ENCODE data around the gene SH3BP4. TPM values are rescaled to one million over a fixed set of nuclear protein-coding genes. Genes with fewer than 3 reads are reported as not detected.

Gene SH3BP4
- total RNA-seq, 1 experiment from 2014 or later: 93.8 TPM

- peaks cover 2% of the 10 kb centered on the region; the same call in 1 of the 2 replicates for H3K27me3 Mint-ChIP-seq (ENCODE audit: low read depth)
- no peak overlapping the region for H3T11ph ChIP-seq (ENCODE audit: low read length)
- no peak overlapping the region for H3K9ac ChIP-seq (ENCODE audit: extremely low read depth, insufficient read length, low read length)
- H2BK120ac ChIP-seq (ENCODE audit: low read depth, low read length, poor library complexity, severe bottlenecking): no peak overlapping the region
- no peak overlapping the region for H2BK5ac ChIP-seq (ENCODE audit: insufficient read length, low read length)
- no peak overlapping the region for H4K8ac ChIP-seq (replicated peaks; ENCODE audit: insufficient read length, low read depth, low read length)
- no peaks in the 10 kb centered on the region for H4K20me1 ChIP-seq (ENCODE audit: control insufficient read depth, insufficient read depth, insufficient read length)
- H3K56ac ChIP-seq (ENCODE audit: insufficient read length, low read depth, low read length): no peak overlapping the region
- DNase-seq: no peak
- H3K23ac ChIP-seq (ENCODE audit: insufficient read length, low read depth, low read length): no peak overlapping the region
- no peak overlapping the region for H3K4me2 ChIP-seq (ENCODE audit: insufficient read depth, insufficient read length, low read length)
- H3K9me3 ChIP-seq (ENCODE audit: control insufficient read depth, low read depth, low read length): no peaks in the 10 kb centered on the region
- H3K27ac Mint-ChIP-seq: no peak overlapping the region
- H3K79me2 ChIP-seq (ENCODE audit: insufficient read depth, low read length): no peaks in the 10 kb centered on the region
- H3K14ac ChIP-seq (ENCODE audit: insufficient read depth, low read length): no peak overlapping the region
- H3K27ac ChIP-seq (ENCODE audit: insufficient read length, low read depth, low read length): no peak overlapping the region
- no peak overlapping the region for H2BK12ac ChIP-seq (ENCODE audit: insufficient read length, low read depth, low read length)
- H4K91ac ChIP-seq (ENCODE audit: insufficient read length, low read depth, low read length): no peak overlapping the region
- no peak for TF ChIP-seq CTCF (conservative IDR thresholded peaks at IDR 0.05)
- H3K36me3 Mint-ChIP-seq (ENCODE audit: insufficient read depth in 1 of 3, low read depth in 3 of 3): no peaks in the 10 kb centered on the region
- H2AK5ac ChIP-seq (ENCODE audit: insufficient read length, low read length): no peak overlapping the region
- H3K27me3 ChIP-seq (ENCODE audit: insufficient read depth, low read length): 0 out of 2 replicates have a peak, but pooled peaks cover 2% of the 10 kb centered on the region
- no peak overlapping the region for H2BK15ac ChIP-seq (ENCODE audit: low read depth, low read length)
- no peaks in the 10 kb centered on the region for H3K4me1 Mint-ChIP-seq
- WGBS (ENCODE audit: extremely low coverage, insufficient read length, low lambda C conversion rate): no CpG with 5 or more reads among the region's 2 CpGs
- H2AFZ ChIP-seq (ENCODE audit: low read length): no peak overlapping the region
- no peak overlapping the region for H3K18ac ChIP-seq (ENCODE audit: insufficient read length, low read depth, low read length)
- no peak overlapping the region for H2BK20ac ChIP-seq (ENCODE audit: low read depth, low read length, poor library complexity, severe bottlenecking)
- no peak overlapping the region for H3K4ac ChIP-seq (ENCODE audit: low read depth, low read length)
- no peak overlapping the region for H3K4me3 Mint-ChIP-seq
- H3K9me3 Mint-ChIP-seq: no peaks in the 10 kb centered on the region; a peak in 1 of 5 replicates
- no peaks in the 10 kb centered on the region for H3K79me1 ChIP-seq (ENCODE audit: insufficient read depth, low read depth, low read length, poor library complexity, severe bottlenecking)
- peaks cover 4% of the 10 kb centered on the region; the same call in 1 of the 2 replicates for H3K4me1 ChIP-seq (ENCODE audit: insufficient read depth, low read length)
- no peaks in the 10 kb centered on the region for H3K23me2 ChIP-seq (ENCODE audit: insufficient read length, low read depth, low read length, poor library complexity, severe bottlenecking)
- H4K5ac ChIP-seq (ENCODE audit: insufficient read length, low read depth, low read length): no peak overlapping the region
Observed at GRCh38 chr2:235080101-235080500, 128.3 kb downstream of the SH3BP4 start.
